Colonic mucosa (tissue), 4 donors: Measurements from ENCODE around the gene CSNK1E. TPM values are rescaled to one million over a fixed set of nuclear protein-coding genes. Genes with fewer than 3 reads are reported as not detected.

ENCODE experiments used
- DNase-seq: peaks from one replicate; pipeline ENCODE4 v3.0.0-alpha.2; 2020
- H3K27ac ChIP-seq: fragments of 200-600 bp; one replicate; pipeline ENCODE4 v1.8.0; 2021
- H3K27me3 ChIP-seq: fragments of 200-600 bp; one replicate; pipeline ENCODE4 v1.8.0; 2021
- H3K36me3 ChIP-seq: fragments of 200-600 bp; one replicate; pipeline ENCODE4 v1.8.0; 2021
- H3K4me1 ChIP-seq: fragments of 200-600 bp; one replicate; pipeline ENCODE4 v1.8.0; 2021; ENCODE audit warnings: mild to moderate bottlenecking
- H3K4me3 ChIP-seq: fragments of 200-600 bp; one replicate; pipeline ENCODE4 v1.8.0; 2021
- H3K9ac ChIP-seq, 2 donors: one replicate each; pipeline ENCODE4 v1.7.0; 2013; ENCODE audit warnings: control low read depth in 2 of 2, low read depth in 2 of 2, low read length in 2 of 2
- H3K9me3 ChIP-seq: fragments of 200-600 bp; one replicate; pipeline ENCODE4 v1.8.0; 2021
- CTCF ChIP-seq: fragments of 200-600 bp; IDR thresholded peaks from one replicate; pipeline ENCODE4 v1.8.0; 2022; ENCODE audit warnings: antibody characterized with exemption, mild to moderate bottlenecking
- intact Hi-C: fragments of 100-400 bp; cut with DNase I; formaldehyde crosslinking; loops from one replicate; pipeline ENCODE4 v1.14.1; 2022
- total RNA-seq, 2 donors: library from RNA; stranded (reverse); fragmentation: NEBNext Ultra II Directional in 1 of 2; extraction: Animal tissue kit (Norgen Biotek cat#: 25700) in 1 of 2; gene quantifications; one replicate each; pipeline ENCODE4 v1.2.1, GENCODE V29; 2021
- donor health status: healthy.
- donor health status: DM: no; HTN: no; CAD: no.
- donor health status: DM: no; HTN: no; CAD: no.

The CSNK1E gene
- total RNA-seq, 2 donors from 2014 or later = 97.0 to 97.2 TPM

- intact Hi-C loops = loop anchor here (5.0 kb wide), 1 partner anchor 42 kb away; no protein-coding TSS in a partner anchor
- Histone ChIP-seq H3K36me3 (no peaks in the 10 kb centered on the region), H3K9ac (peak overlapping the region in 1 of 2 donors; percentile 39), H3K27me3 (no peaks in the 10 kb centered on the region), H3K9me3 (no peaks in the 10 kb centered on the region), H3K27ac (no peak overlapping the region), H3K4me3 (no peak overlapping the region), H3K4me1 (peaks cover 31% of the 10 kb centered on the region)
- no peak for TF ChIP-seq CTCF
- DNase-seq = no peak
Observed at GRCh38 chr22:38270091-38270992, 46.9 kb downstream of the CSNK1E start.

GRCh38 chr22:38269466-38269865 is 47.8 kb downstream of the CSNK1E start:
- H3K4me1 ChIP-seq = peaks cover 31% of the 10 kb centered on the region
- no peak for DNase-seq
- H3K9ac ChIP-seq = no peak overlapping the region
- TF ChIP-seq CTCF = no peak
- no peak overlapping the region for H3K27ac ChIP-seq
- intact Hi-C loops = no loop called here
- no peak overlapping the region for H3K4me3 ChIP-seq
- H3K27me3 ChIP-seq = no peaks in the 10 kb centered on the region
- no peaks in the 10 kb centered on the region for H3K36me3 ChIP-seq
- no peaks in the 10 kb centered on the region for H3K9me3 ChIP-seq

- H3K27me3 ChIP-seq = no peaks in the 10 kb centered on the region
- peaks cover 25% of the 10 kb centered on the region for H3K4me1 ChIP-seq
- no peak overlapping the region for H3K27ac ChIP-seq
- no peak for DNase-seq
- no peaks in the 10 kb centered on the region for H3K9me3 ChIP-seq
- TF ChIP-seq CTCF = no peak
- no peak overlapping the region for H3K4me3 ChIP-seq
- H3K36me3 ChIP-seq = no peaks in the 10 kb centered on the region
- intact Hi-C loops = no loop called here
- no peak overlapping the region for H3K9ac ChIP-seq
Observed at GRCh38 chr22:38267086-38267485, 50.1 kb downstream of the CSNK1E start.

GRCh38 chr22:38266120-38266519 is 51.1 kb downstream of the CSNK1E start:
- intact Hi-C loops = no loop called here
- peaks cover 15% of the 10 kb centered on the region for H3K4me1 ChIP-seq

GRCh38 chr22:38264322-38264843 is 52.9 kb downstream of the CSNK1E start:
- Histone ChIP-seq H3K9ac (no peak overlapping the region), H3K27me3 (no peaks in the 10 kb centered on the region), H3K36me3 (no peaks in the 10 kb centered on the region), H3K4me3 (no peak overlapping the region), H3K9me3 (no peaks in the 10 kb centered on the region), H3K27ac (no peak overlapping the region), H3K4me1 (peaks cover 3% of the 10 kb centered on the region)
- DNase-seq = no peak
- TF ChIP-seq CTCF = no peak
- intact Hi-C loops = loop anchor here (5.0 kb wide), 1 partner anchor 88 kb away; no protein-coding TSS in a partner anchor

More at GRCh38 chr22:38266120-38266519, 51.1 kb downstream of the CSNK1E start:
- no peak for TF ChIP-seq CTCF
- no peaks in the 10 kb centered on the region for H3K9me3 ChIP-seq
- H3K4me3 ChIP-seq = no peak overlapping the region
- H3K27ac ChIP-seq = no peak overlapping the region
- DNase-seq = no peak
- H3K27me3 ChIP-seq = no peaks in the 10 kb centered on the region
- no peak overlapping the region for H3K9ac ChIP-seq
- H3K36me3 ChIP-seq = no peaks in the 10 kb centered on the region
